Activated gamma-delta T cell treated with anti-CD3 and anti-CD28 coated beads, Interleukin-2, amount 50 U/mL, for 16 hours (primary cell): ENCODE measurements around the gene ARL17B.
"Not testable (repeated sequence)": the region's sequence is repeated elsewhere in the genome, so short reads cannot be mapped to it uniquely, and the experiment has no call there.

ENCODE experiments used
- DNase-seq: peaks from one replicate; pipeline ENCODE4 v3.0.0-alpha.2; 2020; ENCODE audit warnings: low read depth

Gene ARL17B

DNA sequence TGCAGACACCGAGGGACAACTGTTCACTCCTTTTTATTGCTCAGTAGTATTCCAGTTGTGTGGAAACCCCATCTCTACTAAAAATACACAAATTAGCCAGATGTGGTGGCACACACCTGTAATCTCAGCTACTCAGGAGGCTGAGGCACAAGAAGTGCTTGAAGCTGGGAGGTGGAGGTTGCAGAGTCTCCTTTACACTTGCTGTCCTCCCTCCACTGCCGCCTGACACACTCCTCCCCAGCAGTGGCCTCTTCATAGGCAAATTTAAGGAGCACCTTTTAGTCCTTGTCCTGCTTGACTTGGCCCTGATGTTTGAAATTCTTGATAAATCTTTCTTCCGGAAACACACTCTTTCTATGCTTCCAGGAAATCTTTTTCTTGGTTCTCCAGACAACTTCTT is 112.4 kb downstream of the ARL17B start:
- DNase-seq, result not testable (repeated sequence)

DNA sequence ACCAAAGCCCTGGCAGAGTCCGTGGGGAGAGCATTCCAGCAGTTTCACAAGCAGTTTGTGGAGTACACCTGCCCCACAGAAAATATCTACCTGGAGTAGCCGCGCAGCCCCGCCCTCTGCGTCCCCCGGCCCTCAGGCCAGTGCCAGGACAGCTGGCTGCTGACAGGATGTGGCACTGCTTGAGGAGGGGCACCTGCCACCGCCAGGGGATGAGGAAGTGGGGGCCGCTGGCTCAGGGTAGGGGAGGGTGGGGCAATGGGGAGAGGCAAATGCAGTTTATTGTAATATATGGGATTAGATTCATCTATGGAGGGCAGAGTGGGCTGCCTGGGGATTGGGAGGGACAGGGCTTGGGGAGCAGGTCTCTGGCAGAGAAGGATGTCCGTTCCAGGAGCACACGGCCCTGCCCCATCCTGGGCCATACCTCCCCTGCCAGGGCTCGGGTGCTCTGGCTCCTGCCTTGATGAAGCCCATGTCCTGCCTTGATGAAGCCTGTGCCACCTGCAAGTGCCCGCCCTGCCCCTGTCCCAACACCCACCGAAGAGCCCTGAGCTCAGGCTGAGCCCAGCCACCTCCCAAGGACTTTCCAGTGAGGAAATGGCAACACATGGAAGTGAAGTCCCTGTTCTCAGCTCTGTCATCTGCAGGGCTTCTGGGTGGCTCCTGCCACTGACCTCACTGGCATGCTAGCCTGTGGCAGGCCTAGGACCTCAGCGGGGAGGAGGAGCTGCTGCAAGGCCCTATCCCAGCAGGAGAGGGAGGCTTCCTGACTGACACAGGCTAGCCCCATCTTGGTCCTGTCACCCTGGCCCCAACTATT is 116.4 kb downstream of the ARL17B start:
- not testable (repeated sequence) for DNase-seq

DNA sequence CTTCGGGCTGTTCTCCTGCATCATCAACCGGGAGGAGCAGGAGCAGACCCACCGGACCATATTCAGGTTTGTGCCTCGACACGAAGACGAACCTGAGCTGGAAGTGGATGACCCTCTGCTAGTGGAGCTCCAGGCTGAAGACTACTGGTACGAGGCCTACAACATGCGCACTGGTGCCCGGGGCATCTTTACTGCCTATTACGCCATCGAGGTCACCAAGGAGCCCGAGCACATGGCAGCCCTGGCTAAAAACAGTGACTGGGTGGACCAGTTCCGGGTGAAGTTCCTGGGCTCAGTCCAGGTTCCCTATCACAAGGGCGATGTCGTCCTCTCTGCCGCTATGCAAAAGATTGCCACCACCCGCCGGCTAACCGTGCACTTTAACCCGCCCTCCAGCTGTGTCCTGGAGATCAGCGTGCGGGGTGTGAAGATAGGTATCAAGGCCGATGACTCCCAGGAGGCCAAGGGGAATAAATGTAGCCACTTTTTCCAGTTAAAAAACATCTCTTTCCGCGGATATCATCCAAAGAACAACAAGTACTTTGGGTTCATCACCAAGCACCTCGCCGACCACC is 117.1 kb downstream of the ARL17B start:
- not testable (repeated sequence) for DNase-seq

DNA sequence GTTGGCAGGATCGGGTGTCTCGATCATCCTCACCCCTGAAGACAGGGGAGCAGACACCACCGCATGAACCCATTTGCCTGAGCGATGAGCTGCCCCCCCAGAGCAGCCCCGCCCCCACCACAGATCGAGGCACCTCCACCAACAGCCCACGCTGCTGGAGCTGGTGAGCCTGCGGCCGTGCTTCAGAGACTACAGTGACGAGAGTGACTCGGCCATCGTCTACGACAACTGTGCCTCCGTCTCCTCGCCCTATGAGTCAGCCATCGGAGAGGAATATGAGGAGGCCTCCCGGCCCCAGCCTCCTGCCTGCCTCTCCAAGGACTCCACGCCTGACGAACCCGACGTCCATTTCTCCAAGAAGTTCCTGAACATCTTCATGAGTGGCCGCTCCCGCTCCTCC is 117.6 kb downstream of the ARL17B start:
- not testable (repeated sequence) for DNase-seq

DNA sequence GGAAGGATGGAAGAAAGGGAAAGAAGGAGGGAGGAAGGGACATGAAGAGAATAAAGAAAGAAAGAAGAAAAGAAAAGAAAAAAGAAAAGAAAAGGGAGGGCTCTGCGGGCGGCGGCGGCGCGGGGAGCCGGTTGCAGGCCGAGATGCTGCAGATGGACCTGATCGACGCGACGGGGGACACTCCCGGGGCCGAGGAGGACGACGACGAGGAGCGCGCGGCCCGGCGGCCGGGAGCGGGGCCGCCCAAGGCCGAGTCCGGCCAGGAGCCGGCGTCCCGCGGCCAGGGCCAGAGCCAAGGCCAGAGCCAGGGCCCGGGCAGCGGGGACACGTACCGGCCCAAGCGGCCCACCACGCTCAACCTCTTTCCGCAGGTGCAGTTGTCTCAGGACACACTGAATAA is 118.1 kb downstream of the ARL17B start:
- not testable (repeated sequence) for DNase-seq

DNA sequence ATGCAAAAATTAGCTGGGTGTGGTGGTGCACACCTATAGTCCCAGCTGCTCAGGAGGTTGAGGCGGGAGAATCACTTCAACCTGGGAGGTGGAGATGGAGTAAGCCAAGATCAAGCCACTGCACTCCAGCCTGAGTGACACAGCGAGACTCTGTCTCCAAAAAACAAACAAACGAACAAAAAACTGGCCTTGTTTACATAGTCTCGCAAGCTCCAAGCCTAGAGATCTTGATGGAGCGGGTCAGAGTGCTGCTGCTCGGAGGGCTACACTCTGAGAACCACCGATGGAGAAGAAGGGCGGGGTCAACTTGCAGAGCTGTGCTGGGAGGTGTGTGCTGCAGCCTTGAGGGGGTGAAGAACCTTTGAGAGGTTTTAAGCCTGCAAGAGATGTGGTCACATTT is 130.2 kb downstream of the ARL17B start:
- not testable (repeated sequence) for DNase-seq

DNA sequence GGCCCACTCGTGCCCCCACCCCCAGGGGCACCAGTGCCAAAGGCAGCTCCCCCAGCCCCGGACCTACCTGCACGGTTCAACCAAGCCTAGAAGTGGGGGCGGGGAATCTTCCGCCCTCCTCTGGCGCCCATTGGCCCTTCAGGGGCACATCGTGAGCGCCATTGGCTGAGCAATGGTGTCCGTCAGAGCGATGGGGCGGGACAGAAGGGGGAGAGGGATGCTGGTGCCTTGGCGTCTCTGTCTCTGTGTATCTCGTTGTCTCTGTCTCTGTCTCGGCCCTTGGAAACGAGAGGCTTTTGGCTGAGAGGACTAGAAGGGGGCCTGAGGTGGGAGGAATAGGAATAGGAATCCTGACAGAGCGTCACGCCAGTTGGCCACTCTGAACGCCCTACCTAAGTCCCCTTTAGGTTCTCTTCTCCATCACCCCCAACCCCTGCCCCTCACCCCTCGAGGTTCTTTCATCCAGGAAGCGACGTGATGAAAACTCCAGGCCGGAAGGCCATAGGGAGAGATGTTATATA is 136.2 kb downstream of the ARL17B start:
- peak; percentile 80 for DNase-seq

DNA sequence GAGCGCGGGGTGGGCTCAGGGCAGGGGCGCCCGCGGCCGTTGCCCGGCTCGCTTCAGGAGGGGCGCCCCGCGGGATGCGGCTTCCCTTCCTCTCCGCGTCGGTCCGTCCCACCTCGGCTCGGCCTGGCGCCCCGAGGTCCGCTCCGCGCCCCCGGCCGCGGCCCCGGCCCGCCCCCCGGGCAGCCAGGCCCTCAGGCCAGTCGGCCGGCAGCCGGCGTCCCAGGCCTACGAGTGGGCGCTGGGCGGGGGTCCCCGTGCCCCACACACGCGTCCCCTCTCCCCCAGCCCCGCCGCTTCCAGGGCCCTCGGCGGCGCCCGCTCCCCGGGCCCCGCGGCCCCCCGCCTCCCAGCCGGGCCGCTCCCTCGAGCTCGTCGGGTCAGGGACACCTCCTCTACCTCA is 136.7 kb downstream of the ARL17B start:
- DNase-seq, result not testable (repeated sequence)
